ENCODE data around the gene SCN7A.

GRCh38 chr2:166376873-166377272 lies 117.2 kb downstream of the SCN7A start:
- TF ChIP-seq CTCF (IDR thresholded peaks at IDR 0.05; ENCODE audit: insufficient read depth, low read length, poor library complexity, severe bottlenecking): no peak
- TF ChIP-seq EZH2phosphoT487 (conservative IDR thresholded peaks at IDR 0.05; ENCODE audit: low read length): no peak
